ENCODE data around the gene REX1BD.

DNA sequence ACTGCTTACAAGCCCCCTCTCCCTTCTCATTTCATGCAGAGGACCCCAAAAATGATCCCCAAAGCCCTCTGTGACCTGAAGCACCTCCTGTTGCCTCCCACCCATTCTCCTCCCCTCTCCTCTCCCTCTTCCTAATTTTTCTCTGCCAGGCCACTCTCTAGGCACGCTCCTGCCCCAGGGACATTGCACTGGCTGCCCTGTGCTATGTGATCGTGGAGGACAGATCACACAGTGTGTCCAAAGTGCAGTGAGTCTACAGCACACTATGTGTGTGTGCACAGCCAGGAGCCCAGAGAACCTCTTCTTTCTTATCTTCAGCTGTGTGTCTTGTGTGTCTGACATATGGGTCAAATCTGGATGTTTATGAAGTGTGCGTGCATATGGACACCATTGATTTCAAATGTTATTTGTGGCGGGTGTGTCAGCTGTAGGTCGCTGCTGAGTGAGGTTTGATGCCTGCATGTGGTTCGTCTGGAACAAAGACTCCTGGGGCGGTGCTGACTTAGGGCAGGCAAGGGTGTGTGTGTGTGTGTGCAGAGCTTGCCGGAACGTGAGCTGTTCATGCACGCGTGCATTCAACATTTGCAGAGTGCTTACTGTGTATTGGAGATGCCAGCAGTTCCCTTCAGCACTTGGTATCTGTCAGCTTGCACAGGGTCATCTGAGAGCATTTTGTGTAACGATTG is 46.2 kb downstream of the REX1BD start:
- TF ChIP-seq, protein P1, sequence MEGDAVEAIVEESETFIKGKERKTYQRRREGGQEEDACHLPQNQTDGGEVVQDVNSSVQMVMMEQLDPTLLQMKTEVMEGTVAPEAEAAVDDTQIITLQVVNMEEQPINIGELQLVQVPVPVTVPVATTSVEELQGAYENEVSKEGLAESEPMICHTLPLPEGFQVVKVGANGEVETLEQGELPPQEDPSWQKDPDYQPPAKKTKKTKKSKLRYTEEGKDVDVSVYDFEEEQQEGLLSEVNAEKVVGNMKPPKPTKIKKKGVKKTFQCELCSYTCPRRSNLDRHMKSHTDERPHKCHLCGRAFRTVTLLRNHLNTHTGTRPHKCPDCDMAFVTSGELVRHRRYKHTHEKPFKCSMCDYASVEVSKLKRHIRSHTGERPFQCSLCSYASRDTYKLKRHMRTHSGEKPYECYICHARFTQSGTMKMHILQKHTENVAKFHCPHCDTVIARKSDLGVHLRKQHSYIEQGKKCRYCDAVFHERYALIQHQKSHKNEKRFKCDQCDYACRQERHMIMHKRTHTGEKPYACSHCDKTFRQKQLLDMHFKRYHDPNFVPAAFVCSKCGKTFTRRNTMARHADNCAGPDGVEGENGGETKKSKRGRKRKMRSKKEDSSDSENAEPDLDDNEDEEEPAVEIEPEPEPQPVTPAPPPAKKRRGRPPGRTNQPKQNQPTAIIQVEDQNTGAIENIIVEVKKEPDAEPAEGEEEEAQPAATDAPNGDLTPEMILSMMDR (conservative IDR thresholded peaks at IDR 0.05), result no peak
- TF ChIP-seq EZH2 (IDR thresholded peaks at IDR 0.05; ENCODE audit: low read depth), result no peak
